ENCODE data around the gene PCYT2. TPM values are rescaled to one million over a fixed set of nuclear protein-coding genes. Genes with fewer than 3 reads are reported as not detected.

PCYT2 gene
- total RNA-seq, 2 donors from 2014 or later, result 66.8 to 70.9 TPM

DNA sequence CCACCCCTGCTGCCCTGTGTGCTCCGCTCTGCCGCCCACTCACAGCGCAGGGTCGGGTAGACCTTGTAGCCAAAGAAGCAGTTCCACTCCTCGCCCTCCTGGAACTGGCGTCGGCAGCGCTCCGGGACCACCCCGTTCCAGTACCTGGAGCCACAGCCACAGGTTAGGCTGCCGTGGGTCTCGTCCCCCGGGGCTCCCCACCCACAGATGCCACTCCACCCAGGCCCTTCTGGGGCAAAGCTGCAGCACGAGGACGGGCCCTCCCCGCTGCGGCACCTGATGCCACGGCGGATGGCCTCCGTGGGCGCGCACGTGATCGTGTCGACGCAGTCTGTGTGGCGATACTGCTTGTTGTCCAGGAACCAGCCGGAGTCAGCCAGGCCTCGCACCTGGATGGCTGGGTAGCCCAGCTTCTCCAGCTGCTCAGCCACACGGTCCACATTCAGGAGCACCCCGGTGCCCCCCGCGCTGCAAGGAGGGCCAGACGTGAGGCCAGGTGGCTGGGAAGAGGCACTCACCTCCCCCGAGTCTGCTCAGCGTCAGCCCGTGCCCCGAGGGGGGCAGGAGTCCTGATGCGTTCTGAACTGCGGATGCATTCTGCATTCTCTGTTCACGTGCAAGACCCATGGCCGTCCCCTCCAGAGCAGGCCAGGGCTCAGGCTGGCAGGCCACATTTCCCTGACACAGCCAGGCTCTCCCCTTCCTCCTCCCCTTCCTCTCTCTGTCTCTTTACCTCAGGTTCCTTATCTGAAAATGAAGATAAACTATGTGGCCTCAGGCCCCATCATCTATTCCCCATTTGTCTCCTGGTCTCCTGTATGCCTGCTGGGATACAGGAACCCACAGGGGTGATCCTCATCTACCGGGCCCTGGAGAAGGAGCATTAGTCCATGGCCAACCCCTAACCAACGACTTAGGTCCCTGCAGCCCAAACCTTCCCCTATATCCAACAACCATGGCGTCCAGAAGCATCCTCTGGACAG is 45.7 kb upstream of the PCYT2 start:
- TF ChIP-seq, protein P1, sequence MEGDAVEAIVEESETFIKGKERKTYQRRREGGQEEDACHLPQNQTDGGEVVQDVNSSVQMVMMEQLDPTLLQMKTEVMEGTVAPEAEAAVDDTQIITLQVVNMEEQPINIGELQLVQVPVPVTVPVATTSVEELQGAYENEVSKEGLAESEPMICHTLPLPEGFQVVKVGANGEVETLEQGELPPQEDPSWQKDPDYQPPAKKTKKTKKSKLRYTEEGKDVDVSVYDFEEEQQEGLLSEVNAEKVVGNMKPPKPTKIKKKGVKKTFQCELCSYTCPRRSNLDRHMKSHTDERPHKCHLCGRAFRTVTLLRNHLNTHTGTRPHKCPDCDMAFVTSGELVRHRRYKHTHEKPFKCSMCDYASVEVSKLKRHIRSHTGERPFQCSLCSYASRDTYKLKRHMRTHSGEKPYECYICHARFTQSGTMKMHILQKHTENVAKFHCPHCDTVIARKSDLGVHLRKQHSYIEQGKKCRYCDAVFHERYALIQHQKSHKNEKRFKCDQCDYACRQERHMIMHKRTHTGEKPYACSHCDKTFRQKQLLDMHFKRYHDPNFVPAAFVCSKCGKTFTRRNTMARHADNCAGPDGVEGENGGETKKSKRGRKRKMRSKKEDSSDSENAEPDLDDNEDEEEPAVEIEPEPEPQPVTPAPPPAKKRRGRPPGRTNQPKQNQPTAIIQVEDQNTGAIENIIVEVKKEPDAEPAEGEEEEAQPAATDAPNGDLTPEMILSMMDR (conservative IDR thresholded peaks at IDR 0.05), result no peak
- Mint-ChIP-seq H3K27ac (no peak overlapping the region), H3K9me3 (no peaks in the 10 kb centered on the region), H3K36me3 (ENCODE audit: low read depth) (no peaks in the 10 kb centered on the region), H3K4me1 (no peaks in the 10 kb centered on the region), H3K4me3 (no peak overlapping the region), H3K27me3 (ENCODE audit: insufficient read depth) (peaks cover 30% of the 10 kb centered on the region)
- no peak overlapping the region for H3K9ac ChIP-seq (ENCODE audit: extremely low read depth, low read length, poor library complexity, severe bottlenecking)
- H3K4me3 ChIP-seq (ENCODE audit: low read length), result no peak overlapping the region
- H3K9me3 ChIP-seq (ENCODE audit: control insufficient read depth, low read length), result no peaks in the 10 kb centered on the region
- H3K4me1 ChIP-seq (ENCODE audit: control insufficient read depth, insufficient read depth, low read length), result no peaks in the 10 kb centered on the region
- H3K27ac ChIP-seq (ENCODE audit: low read depth, low read length), result no peak overlapping the region
- no peaks in the 10 kb centered on the region for H3K36me3 ChIP-seq (ENCODE audit: control insufficient read depth, insufficient read depth, low read length)
- peak; percentile 46 for DNase-seq
- peaks cover 41% of the 10 kb centered on the region for H3K27me3 ChIP-seq (ENCODE audit: control insufficient read depth, insufficient read depth, low read length, poor library complexity, severe bottlenecking)
- 84 to 89% methylated on average over 22 to 45 of the region's 45 CpGs for WGBS, 2 experiments (ENCODE audit: insufficient coverage in 1 of 2, insufficient read length in 1 of 2)

DNA sequence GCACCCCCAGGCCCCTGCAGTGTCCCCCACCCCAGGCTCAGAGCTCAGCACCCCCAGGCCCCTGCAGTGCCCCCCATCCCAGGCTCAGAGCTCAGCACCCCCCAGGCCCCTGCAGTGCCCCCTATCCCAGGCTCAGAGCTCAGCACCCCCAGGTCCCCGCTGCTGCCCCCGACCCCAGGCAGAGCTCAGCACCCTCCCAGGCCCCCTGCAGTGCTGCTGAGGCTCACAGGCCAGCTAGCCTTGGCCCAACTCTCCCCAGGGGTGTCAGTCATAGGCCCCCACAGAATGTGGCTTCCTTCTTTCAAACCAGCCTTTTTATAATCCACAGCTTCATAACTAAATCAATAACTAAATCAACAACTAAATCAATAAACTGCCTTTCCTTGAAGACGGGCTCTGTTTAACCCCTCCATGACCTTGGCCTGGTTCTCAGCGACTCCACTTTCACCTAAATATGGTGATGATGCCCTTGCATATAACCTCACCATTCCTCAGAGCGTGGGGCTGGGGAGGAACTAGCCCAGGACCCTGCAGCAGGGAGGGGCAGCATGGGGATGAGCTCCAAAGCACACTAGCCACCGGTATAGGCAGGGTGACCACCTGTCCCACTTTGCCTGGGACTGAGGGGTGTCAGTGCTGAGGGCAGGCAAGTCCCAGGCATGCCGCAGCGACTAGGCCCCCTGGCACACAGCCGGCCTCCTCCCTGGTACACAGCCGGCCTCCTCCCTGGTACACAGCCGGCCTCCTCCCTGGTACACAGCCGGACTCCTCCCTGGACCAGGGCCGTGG is 44.8 kb upstream of the PCYT2 start:
- no peaks in the 10 kb centered on the region for H3K36me3 Mint-ChIP-seq (ENCODE audit: low read depth)
- Histone ChIP-seq H3K27me3 (ENCODE audit: control insufficient read depth, insufficient read depth, low read length, poor library complexity, severe bottlenecking) (peaks cover 36% of the 10 kb centered on the region), H3K27ac (ENCODE audit: low read depth, low read length) (no peak overlapping the region), H3K9ac (ENCODE audit: extremely low read depth, low read length, poor library complexity, severe bottlenecking) (no peak overlapping the region), H3K9me3 (ENCODE audit: control insufficient read depth, low read length) (no peaks in the 10 kb centered on the region), H3K36me3 (ENCODE audit: control insufficient read depth, insufficient read depth, low read length) (no peaks in the 10 kb centered on the region), H3K4me1 (ENCODE audit: control insufficient read depth, insufficient read depth, low read length) (no peaks in the 10 kb centered on the region), H3K4me3 (ENCODE audit: low read length) (no peak overlapping the region)
- H3K9me3 Mint-ChIP-seq, result no peaks in the 10 kb centered on the region
- WGBS, 2 experiments (ENCODE audit: insufficient coverage in 1 of 2, insufficient read length in 1 of 2), result 90 to 100% methylated on average over 5 to 13 of the region's 13 CpGs
- no peak overlapping the region for H3K27ac Mint-ChIP-seq
- TF ChIP-seq, protein P1 (conservative IDR thresholded peaks at IDR 0.05), result no peak
- H3K4me3 Mint-ChIP-seq, result no peak overlapping the region
- peak; percentile 44 for DNase-seq
- H3K4me1 Mint-ChIP-seq, result no peaks in the 10 kb centered on the region
- H3K27me3 Mint-ChIP-seq (ENCODE audit: insufficient read depth), result peaks cover 30% of the 10 kb centered on the region

DNA sequence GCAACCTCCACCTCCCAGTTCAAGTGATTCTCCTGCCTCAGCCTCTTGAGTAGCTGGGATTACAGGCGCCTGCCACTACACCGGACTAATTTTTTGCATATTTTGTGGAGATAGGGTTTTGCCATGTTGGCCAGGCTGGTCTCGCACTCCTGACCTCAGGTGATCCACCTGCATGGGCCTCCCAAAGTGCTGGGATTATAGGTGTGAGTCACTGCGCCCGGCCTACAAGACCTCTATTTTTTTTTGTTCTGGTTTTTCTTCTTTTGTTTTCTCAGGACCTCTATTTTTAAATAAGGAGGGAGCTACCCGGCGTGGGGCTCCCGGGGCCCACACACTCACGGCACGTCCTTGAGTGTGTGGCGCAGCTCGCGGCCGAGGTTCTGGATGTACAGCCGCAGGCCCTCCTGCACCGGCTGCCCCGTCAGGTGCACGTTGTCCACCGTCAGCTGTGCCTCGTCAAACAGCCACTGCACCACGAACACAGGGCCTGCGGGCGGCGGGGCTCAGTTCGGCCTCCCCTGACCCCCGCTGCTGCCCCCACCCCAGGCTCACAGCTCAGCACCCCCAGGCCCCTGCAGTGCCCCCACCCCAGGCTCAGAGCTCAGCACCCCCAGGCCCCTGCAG is 44.0 kb upstream of the PCYT2 start:
- Histone ChIP-seq H3K27me3 (ENCODE audit: control insufficient read depth, insufficient read depth, low read length, poor library complexity, severe bottlenecking) (peaks cover 30% of the 10 kb centered on the region), H3K4me3 (ENCODE audit: low read length) (no peak overlapping the region), H3K9ac (ENCODE audit: extremely low read depth, low read length, poor library complexity, severe bottlenecking) (no peak overlapping the region), H3K4me1 (ENCODE audit: control insufficient read depth, insufficient read depth, low read length) (no peaks in the 10 kb centered on the region), H3K27ac (ENCODE audit: low read depth, low read length) (no peak overlapping the region), H3K9me3 (ENCODE audit: control insufficient read depth, low read length) (no peaks in the 10 kb centered on the region), H3K36me3 (ENCODE audit: control insufficient read depth, insufficient read depth, low read length) (no peaks in the 10 kb centered on the region)
- no peaks in the 10 kb centered on the region for H3K9me3 Mint-ChIP-seq
- H3K27ac Mint-ChIP-seq, result no peak overlapping the region
- H3K4me3 Mint-ChIP-seq, result no peak overlapping the region
- H3K4me1 Mint-ChIP-seq, result no peaks in the 10 kb centered on the region
- no peaks in the 10 kb centered on the region for H3K36me3 Mint-ChIP-seq (ENCODE audit: low read depth)
- TF ChIP-seq, protein P1 (conservative IDR thresholded peaks at IDR 0.05), result no peak
- H3K27me3 Mint-ChIP-seq (ENCODE audit: insufficient read depth), result peaks cover 29% of the 10 kb centered on the region
- no peak for DNase-seq
- 93 to 98% methylated on average over 10 to 26 of the region's 26 CpGs for WGBS, 2 experiments (ENCODE audit: insufficient coverage in 1 of 2, insufficient read length in 1 of 2)
